GM20431 (cell line): ENCODE data around the gene HCST.
"Not testable (repeated sequence)": the region's sequence is repeated elsewhere in the genome, so short reads cannot be mapped to it uniquely, and the experiment has no call there.

ENCODE experiments used
- in situ Hi-C: fragments of 300-500 bp; cut with MseI, MboI; formaldehyde crosslinking; loops from one replicate; pipeline ENCODE4 v1.15.0; 2020; ENCODE audit warnings: low sequenced_read_pairs; ENCODE audit not compliant: unreplicated experiment

HCST gene, protein sequence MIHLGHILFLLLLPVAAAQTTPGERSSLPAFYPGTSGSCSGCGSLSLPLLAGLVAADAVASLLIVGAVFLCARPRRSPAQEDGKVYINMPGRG

DNA sequence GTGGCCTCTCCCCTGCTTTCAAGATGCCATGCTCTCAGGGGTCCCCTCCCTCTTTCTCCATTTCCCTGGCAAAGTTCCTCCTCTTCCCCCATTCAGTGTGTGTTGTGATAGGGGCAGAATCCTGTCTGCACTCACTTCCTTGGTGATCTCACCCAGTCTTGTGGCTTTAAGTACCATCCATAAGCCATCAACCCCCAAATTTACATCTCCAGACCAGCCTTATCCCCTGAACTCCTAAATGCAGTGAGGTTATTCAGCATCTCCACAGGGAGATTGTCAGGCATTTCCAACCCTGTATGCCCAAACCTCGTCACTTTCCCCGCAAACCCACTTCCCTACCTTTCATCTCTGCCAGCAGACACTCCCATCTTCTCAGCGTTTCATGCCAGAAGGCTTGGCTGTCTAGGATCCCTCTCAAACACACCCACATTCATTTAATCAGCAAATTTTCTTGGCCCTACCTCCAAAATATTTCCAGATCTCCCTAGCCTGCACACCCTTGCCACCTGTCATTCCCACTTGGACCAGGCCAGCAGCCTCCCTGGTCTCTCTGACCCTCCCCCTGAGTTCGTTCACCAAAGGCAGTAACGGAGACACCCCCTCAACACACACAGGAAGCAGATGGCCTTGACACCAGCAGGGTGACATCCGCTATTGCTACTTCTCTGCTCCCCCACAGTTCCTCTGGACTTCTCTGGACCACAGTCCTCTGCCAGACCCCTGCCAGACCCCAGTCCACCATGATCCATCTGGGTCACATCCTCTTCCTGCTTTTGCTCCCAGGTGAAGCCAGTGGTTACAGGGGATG, at the start of gene HCST:
Gene HCST (plus strand): TSS at position 676 of the 808 bp plus-strand sequence. CDS start 65 bp downstream, at position 741.
- in situ Hi-C loops: no loop called here

DNA sequence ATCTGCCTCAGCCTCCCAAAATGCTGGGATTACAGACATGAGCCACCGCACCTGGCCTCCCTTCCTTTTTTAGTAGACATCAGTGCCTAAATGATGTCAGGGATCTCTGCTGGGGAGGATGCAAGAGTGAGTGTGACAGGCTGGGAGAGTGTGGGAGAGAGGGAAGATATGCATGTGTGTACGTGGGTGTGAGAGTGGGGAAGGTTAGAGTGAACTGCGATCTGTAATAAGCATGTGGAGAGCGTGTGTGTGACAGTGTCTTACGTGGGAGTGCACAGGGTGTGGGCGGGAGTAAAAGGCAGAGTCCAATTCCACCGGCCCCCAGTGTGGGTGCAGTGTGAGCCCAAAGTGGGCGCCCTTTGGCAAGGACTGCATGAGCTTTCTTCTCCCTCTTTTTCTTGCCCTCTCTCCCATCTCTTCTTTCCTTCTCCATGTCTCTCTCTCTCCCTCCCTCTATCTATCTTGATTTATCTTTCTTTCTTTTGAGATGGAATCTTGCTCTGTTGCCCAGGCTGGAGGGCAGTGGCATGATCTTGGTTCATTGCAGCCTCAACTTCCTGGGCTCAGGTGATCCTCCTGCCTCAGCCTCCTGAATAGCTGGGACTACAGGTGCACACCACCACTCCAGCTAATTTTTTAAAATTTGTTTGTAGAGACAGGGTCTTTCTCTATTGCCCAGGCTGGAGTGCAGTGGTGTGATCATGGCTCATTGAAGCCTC, 49.1 kb upstream of the HCST start:
- in situ Hi-C loops: no loop called here

DNA sequence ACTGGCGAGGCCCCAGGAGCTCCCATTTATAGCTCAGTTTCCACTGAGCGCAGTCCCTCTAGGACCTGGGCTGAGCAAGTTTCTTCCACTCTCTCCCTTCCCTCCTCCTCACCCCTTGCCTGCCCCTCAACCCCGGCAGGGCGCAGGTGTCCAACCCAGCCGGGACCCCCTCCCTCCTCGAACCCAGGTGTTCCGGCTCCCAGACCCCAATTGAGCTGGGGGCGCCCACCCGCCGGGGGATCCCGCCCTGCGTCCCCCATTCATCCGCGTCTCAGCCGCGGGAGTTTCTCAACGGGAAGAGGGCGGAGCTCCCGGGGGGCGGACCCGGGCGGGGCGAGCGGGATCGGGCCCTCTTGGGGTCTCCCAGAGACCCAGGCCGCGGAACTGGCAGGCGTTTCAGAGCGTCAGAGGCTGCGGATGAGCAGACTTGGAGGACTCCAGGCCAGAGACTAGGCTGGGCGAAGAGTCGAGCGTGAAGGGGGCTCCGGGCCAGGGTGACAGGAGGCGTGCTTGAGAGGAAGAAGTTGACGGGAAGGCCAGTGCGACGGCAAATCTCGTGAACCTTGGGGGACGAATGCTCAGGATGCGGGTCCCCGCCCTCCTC, 45.7 kb upstream of the HCST start, which contains the start of gene KIRREL2:
Gene KIRREL2 (plus strand): TSS at position 366 of the 604 bp plus-strand sequence. CDS start 209 bp downstream, at position 575.
- in situ Hi-C loops: no loop called here

DNA sequence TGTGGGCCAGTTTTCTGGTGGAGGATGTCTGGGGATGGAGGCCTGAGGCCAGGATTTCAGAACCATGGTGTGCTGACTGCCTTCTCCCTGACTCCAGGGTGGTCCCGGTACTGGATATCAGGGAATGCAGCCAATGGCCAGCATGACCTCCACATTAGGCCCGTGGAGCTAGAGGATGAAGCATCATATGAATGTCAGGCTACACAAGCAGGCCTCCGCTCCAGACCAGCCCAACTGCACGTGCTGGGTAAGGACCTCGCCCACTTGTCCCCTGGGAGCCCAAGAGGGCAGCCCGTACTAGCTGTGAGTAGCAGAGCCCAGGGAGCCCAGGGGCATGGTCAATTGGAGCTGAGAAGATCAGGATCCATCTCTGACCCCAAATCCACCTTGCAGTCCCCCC, 44.0 kb upstream of the HCST start:
- in situ Hi-C loops: no loop called here

DNA sequence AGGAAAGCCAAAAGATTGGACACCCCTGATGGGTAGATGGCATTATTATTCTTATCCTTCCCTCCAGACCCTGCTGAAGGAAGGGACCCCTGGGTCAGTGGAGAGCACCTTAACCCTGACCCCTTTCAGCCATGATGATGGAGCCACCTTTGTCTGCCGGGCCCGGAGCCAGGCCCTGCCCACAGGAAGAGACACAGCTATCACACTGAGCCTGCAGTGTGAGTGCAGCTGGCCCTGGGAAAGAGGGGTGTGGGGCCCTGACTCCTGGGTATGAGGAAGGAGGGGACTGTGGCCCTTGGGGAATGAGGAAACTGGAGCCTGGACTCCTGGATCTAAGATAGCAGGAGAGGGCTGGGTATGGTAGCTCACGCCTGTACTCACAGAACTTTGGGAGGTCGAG, 42.9 kb upstream of the HCST start:
- in situ Hi-C loops: no loop called here

DNA sequence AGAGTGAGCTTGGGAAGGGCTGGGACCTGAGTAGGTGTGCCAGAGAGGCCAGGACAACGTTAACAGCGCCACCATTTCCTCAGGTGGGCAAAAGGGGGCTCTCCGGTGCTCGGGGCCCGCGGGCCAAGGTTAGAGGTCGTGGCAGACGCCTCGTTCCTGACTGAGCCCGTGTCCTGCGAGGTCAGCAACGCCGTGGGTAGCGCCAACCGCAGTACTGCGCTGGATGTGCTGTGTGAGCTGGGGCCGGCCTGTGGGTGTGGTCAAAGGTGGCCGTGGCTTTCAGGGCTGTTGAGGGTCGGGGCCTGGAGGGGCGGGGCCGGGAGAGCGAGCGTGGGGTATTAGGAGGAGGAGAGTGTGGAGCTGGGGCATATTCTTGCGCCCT, 41.9 kb upstream of the HCST start:
- in situ Hi-C loops: no loop called here

DNA sequence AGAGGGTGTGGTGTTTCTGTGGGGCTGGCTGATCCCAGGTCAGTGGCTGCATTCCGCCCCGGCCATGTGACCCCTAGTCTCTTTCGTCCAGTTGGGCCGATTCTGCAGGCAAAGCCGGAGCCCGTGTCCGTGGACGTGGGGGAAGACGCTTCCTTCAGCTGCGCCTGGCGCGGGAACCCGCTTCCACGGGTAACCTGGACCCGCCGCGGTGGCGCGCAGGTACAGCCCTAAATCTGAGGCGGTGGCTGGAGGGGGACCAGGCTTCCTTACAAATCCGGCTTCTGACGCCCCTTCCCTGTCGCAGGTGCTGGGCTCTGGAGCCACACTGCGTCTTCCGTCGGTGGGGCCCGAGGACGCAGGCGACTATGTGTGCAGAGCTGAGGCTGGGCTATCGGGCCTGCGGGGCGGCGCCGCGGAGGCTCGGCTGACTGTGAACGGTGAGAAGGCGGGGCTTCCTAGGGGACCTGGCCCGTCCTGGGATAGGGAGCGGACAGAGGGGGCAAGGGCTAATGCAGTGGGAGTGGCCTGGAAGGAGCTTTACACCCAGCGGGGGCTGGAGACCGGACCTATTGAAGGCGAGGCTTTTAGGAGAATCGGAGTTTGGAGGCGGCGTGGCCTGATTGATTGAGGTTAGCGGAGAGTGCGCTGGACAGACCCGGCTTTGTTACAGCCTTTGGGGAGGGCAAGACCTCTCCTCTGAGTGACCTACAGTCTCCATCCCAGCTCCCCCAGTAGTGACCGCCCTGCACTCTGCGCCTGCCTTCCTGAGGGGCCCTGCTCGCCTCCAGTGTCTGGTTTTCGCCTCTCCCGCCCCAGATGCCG, 41.3 kb upstream of the HCST start:
- in situ Hi-C loops: no loop called here

DNA sequence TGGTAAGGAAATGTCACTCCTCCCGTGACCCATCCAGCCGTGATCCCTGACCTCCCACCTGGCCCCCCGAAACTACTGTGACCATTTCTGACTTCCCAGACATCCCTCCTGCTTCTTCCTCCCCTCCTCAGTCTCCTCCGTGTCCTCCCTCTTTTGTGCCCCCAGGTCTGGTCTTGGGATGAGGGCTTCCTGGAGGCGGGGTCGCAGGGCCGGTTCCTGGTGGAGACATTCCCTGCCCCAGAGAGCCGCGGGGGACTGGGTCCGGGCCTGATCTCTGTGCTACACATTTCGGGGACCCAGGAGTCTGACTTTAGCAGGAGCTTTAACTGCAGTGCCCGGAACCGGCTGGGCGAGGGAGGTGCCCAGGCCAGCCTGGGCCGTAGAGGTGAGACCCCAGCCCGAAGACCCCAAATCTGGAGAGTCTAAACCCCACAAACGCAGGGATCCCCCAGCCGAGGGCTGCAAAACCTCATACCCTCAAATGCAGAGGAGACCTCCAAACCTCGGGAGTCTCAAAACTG, 40.6 kb upstream of the HCST start:
- in situ Hi-C loops: no loop called here

DNA sequence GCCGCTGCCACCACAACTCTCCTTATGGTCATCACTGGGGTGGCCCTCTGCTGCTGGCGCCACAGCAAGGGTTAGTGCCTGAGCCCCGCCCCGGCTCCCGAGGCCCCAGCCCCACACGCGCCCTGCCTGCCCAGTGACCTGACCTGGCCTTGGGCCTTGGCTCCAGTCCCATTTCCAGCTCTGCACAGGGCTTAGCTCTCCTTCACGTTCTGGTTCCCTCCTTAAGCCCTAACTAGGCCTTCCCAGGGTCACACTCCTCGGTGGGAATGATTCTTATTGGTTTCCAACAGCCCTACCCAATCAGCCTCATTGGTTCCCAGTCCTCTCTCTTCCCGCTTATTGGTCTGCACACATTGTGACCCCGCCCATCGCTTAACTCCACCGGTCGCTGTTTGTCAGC, 39.8 kb upstream of the HCST start:
- in situ Hi-C loops: no loop called here

DNA sequence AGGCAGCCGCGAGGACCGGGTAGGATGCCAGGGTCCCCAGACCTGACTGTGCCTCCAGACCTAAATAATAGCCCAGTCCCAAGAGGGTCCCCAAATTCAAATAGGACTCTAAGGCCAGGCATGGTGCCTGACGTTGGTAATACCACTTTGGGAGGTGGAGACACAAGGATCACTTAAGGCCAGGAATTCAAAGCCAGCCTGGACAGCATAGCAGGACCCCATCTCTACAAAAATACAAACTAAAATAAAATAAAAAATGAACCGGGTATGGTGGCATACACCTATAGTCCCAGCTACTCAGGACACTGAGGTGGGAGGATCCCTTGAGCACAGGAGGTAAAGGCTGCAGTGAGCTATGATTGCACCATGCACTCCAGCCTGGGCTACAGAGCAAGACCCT, 39.3 kb upstream of the HCST start:
- in situ Hi-C loops: no loop called here

DNA sequence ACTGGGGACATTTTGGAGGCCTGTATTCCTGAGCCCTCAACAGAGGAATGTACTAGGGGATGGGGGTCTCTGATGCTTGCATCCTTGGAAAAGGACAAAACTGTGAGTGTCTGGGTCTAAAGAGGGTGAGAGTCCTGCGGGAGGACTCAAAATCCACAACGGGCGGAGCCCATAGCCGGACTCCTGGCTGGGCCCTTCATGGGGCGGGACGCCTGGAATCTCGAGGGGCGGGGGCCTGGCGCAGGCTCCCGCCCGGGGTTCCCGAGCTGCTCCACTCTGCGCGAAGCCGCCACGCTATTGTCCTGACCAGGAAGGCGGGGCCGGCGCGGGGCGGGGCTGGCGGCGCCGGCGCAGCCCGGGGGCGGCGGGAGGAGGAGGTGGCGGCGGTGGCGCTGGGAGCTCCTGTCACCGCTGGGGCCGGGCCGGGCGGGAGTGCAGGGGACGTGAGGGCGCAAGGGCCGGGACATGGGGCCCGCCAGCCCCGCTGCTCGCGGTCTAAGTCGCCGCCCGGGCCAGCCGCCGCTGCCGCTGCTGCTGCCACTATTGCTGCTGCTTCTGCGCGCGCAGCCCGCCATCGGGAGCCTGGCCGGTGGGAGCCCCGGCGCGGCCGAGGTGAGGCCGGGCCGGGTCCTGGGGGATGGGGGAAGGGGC, 34.0 kb upstream of the HCST start, which contains the start of gene APLP1:
Gene APLP1 (plus strand): TSS at position 403 of the 651 bp plus-strand sequence. CDS start 63 bp downstream, at position 466.
- in situ Hi-C loops: no loop called here

DNA sequence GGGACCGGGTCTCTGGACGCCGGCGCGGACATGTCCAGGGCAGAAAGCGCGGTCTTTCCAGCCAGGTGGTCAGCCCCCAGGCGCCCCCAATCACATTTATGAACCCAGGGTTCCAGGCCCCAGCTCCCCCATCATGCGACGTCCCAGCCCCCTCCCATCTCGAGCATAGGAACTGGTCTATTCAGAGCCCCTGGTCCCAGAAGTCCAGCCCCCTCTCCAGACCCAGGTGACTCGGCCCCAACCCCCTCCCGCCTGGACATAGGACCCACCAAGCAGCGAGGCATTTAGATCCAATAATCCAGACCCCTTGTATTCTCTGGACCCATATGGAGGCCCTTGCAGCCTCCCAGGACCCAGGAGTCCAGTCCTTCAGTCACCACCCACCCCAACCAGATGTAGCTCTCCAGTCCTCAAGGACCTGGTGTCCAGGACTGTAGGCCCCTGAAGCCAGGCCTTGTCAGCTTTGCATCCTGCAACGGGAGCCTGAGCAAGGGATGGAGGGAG, 33.5 kb upstream of the HCST start:
- in situ Hi-C loops: no loop called here

DNA sequence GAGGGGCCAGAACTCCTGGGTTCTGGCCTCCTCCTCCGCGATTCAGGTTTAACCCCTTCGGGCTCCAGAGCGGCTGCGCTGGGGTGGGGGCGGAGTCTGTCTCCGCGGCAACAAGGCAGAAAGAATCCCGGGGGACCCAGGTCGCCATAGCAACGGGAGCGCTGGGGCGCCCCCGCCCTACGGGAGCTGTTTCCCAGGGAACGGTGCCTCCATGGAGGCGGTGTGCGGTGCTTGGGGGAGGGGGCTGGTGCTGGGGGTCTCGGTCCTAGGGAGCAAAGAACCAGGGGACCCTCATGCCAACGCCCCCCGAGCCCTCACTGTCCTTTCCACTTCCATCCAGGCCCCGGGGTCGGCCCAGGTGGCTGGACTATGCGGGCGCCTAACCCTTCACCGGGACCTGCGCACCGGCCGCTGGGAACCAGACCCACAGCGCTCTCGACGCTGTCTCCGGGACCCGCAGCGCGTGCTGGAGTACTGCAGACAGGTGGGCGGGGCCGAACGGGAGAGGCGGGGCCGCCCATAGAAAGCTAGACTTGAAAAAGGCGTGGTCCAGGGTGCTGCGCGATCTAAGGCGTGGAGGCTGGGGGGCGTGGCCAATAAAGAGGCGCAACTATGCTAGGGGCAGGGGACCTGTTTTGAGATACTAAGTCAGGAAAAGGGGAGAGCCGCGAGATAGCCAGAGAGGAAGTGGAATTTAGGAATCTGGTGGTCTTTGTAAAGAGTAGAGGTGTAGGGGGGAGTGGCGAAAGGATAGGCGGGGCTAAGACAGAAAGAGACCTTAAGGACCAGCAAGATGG, 32.8 kb upstream of the HCST start:
- in situ Hi-C loops: no loop called here

DNA sequence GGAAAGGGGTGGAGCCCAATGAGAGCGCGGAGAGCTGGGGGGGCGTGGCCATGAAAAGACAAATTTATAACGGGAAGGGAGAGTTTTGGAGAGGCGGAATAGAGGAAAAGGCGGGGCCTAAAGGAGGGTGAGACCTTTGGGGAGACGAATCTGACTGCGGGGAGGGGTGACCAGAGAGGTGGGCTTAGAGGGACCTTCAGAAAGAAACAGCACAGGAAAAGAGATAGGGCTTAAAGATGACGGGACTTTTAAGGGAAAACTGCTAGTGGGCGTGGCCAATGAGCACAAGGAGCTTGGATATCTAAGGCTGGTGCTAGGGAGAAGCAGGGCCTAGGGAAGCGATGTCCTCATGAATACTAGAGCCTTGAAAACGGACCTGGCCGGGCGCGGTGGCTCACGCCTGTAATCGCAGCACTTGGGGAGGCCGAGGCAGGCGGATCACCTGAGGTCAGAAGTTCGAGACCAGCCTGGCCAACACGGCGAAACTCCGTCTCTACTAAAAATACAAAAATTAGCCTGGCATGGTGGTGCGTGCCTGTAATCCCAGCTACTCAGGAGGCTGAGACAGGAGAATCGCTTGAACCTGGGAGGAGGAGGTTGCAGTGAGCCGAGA, 32.1 kb upstream of the HCST start:
- in situ Hi-C loops: not testable (repeated sequence)

DNA sequence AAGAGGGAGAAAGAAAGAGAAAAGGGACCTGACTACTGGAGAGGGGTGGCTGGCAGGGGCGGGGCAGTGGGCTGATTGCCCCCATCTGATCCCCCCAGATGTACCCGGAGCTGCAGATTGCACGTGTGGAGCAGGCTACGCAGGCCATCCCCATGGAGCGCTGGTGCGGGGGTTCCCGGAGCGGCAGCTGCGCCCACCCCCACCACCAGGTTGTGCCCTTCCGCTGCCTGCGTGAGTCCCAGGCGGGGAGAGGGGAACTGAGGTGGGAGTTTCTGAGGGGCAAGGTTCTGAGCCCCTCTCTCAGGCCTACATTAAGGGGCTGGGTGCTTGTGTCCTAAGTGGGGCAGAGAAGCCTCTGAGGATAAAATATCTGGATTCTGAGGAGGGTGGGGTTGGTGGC, 31.5 kb upstream of the HCST start:
- in situ Hi-C loops: no loop called here

DNA sequence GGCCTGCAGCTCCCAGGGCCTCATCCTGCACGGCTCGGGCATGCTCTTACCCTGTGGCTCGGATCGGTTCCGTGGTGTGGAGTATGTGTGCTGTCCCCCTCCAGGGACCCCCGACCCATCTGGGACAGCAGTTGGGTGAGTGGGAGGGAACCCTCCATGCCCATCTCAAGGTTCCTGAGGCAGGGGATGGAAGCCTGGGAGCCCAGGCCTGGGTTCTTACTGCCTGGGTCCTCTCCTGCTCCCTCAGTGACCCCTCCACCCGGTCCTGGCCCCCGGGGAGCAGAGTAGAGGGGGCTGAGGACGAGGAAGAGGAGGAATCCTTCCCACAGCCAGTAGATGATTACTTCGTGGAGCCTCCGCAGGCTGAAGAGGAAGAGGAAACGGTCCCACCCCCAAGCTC, 30.7 kb upstream of the HCST start:
- in situ Hi-C loops: no loop called here

DNA sequence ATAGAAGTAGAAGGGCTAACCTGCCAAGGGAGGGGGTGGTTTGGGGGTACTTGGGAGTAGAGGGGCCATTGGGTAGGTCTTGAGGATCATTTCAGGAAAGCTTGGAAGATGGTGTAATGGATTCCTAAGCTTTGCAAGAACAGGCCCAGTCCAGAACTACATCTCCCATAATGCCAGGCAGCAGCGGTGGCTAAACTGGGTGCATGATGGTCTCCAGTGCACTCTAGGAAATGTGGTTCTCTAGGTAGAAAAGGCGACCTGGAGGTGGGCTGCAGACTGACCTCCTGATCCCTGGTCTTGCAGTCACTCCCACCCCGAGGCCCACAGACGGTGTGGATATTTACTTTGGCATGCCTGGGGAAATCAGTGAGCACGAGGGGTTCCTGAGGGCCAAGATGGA, 30.1 kb upstream of the HCST start:
- in situ Hi-C loops: no loop called here

DNA sequence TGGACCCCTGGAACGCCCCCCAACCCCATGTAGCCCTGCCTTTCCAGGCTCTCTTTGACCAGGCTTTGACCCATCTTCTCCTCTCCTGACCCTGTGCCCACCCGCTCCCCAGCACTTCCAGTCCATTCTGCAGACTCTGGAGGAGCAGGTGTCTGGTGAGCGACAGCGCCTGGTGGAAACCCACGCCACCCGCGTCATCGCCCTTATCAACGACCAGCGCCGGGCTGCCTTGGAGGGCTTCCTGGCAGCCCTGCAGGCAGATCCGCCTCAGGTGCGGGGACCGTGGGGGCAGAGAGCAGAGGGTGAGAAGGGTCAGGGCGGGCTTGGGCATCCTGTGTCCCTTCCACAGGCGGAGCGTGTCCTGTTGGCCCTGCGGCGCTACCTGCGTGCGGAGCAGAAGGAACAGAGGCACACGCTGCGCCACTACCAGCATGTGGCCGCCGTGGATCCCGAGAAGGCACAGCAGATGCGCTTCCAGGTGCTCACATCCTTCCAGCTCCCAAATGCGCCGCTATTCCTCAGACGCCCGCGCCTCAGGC, 27.9 kb upstream of the HCST start:
- in situ Hi-C loops: no loop called here
